Activated naive CD4-positive, alpha-beta T cell treated with anti-CD3 and anti-CD28 coated beads, Interleukin-2, amount 10 ng/mL, durations not matched to agents 7 days and 5 days (primary cell): ENCODE data around the gene PRSS38.

Experiments
- CTCF ChIA-PET: fragments of 350-600 bp; sonication (Branson Sonifier 250); formaldehyde crosslinking; loops from one replicate; lab custom pipeline; 2021; ENCODE audit warnings: antibody characterized with exemption; lab: Charles Lee
- DNase-seq: peaks from one replicate; pipeline ENCODE4 v3.0.0-alpha.2; 2020
- H3K27ac Mint-ChIP-seq: one replicate; pipeline ENCODE4 v1.8.0; 2021; ENCODE audit warnings: mild to moderate bottlenecking, moderate library complexity, mixed read lengths
- H3K27me3 Mint-ChIP-seq: one replicate; pipeline ENCODE4 v1.8.0; 2021; ENCODE audit warnings: mild to moderate bottlenecking, mixed read lengths
- H3K36me3 Mint-ChIP-seq: one replicate; pipeline ENCODE4 v1.8.0; 2021; ENCODE audit warnings: mixed read lengths
- H3K4me1 Mint-ChIP-seq: one replicate; pipeline ENCODE4 v1.8.0; 2021; ENCODE audit warnings: mixed read lengths
- H3K4me3 Mint-ChIP-seq: one replicate; pipeline ENCODE4 v1.8.0; 2021; ENCODE audit warnings: mild to moderate bottlenecking, moderate library complexity, mixed read lengths
- H3K9me3 Mint-ChIP-seq: one replicate; pipeline ENCODE4 v1.8.0; 2021; ENCODE audit warnings: mixed read lengths

The PRSS38 gene

DNA sequence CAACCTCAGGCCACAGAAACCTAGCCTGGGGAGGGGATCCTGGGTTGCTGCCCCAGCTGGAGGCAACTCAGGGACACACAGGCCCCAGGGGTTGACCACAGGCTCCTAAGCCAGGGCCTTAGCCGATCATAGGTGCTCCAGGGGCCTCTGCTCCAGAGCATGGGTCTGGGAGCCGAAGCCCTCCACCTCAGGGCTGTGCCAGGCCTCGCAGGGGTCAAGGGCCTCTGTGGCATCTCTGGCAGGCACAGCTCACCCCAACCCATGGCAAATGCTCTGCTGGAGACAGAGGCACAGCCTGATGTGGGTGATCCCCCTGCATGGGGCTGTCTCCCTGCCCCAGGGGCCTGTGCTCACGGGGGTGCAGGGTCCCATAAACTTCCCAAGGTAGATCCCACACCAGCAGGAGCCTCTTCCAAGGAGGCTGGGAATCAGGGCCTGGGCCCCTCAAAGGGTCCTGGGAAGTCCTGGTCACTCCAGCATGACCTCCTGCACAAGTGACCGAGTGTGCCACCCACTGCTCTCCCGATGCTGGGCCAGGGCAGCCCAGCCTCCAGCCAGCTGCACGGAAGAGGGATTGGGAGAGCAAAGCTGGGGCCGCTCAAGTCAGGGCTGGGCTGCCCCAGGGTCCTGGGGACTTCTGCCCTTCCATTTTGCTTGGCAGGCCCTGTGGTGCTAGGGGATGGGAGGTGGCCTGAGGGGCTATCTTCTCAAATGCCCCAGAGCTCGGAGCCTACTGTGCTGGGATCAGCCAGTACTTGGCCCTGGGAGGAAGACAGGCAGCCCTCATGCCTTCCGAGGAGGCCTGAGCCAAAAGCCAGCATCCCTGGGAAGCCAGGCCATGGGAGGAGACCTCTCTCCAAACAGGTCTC is 22.2 kb upstream of the PRSS38 start:
- H3K4me3 Mint-ChIP-seq: no peak overlapping the region
- CTCF ChIA-PET: no interaction called here
- H3K4me1 Mint-ChIP-seq: peaks cover 6% of the 10 kb centered on the region
- no peaks in the 10 kb centered on the region for H3K36me3 Mint-ChIP-seq
- peaks cover 42% of the 10 kb centered on the region for H3K27me3 Mint-ChIP-seq
- no peaks in the 10 kb centered on the region for H3K9me3 Mint-ChIP-seq
- no peak for DNase-seq
- no peak overlapping the region for H3K27ac Mint-ChIP-seq

DNA sequence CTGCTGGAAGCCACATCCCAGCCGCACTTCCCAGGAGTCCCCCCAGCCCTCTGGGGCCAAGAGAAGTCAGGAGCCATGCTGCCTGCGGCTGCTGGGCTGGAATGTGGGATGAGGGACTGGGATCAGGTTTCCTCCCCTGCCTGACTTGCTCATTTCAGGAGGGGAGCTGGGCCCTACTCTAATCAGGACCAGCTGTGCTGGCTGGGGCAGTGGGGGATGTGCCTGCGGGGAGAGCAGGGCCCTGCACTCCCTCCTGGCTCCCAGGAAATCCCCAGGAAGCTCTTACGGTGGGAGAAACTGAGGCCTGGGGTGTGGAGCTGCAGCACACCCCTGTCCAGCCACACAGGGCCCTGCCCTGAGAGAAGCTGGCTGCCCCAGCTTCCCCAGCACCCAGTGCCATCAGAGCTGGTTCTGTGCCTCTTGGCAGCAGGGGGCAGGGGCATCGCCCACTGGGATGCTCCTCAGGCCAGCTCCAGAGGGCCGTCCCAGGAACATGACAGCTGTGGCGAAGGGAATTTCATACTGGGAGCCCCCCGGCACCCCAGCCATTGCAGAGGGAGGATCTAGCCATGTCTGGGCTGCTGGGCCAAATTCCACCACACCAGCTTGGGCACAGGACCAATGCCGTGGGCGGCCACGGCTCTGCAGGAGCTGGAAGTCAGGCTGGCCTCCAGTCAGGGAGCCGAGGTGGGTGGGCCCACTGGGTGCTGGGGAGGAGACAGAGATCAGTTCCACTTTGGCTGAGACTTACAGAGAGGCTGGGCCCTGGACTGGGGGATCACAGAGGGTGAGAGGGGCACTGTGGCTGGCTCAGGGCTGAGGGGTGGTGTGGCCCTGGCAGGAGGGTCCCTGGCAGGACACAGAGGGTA is 21.3 kb upstream of the PRSS38 start:
- Mint-ChIP-seq H3K27ac (no peak overlapping the region), H3K4me3 (no peak overlapping the region), H3K27me3 (peaks cover 35% of the 10 kb centered on the region), H3K9me3 (no peaks in the 10 kb centered on the region), H3K36me3 (no peaks in the 10 kb centered on the region), H3K4me1 (peaks cover 4% of the 10 kb centered on the region)
- DNase-seq: no peak
- CTCF ChIA-PET: no interaction called here

DNA sequence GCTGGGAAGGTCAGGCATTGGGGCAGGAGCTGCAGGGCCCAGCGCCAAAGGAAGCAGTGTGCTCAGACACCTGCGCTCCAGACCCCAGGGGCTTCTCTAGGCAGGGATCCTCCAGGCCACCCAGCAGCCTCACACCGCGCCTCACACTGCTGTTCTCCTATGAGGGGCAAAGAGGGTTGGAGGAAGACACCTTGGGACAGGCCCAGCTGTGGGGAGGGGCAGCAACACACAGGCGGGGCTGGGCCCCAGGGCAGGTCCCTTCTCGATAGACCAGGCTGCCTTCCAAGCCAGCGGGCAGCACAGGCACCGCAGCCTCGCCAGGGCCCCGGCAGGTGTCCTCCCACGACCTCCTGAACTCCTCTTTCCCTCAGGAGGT is 20.7 kb upstream of the PRSS38 start:
- Mint-ChIP-seq H3K27me3 (peaks cover 35% of the 10 kb centered on the region), H3K4me1 (no peaks in the 10 kb centered on the region), H3K4me3 (no peak overlapping the region), H3K9me3 (no peaks in the 10 kb centered on the region), H3K36me3 (no peaks in the 10 kb centered on the region), H3K27ac (no peak overlapping the region)
- CTCF ChIA-PET: no interaction called here
- DNase-seq: no peak

DNA sequence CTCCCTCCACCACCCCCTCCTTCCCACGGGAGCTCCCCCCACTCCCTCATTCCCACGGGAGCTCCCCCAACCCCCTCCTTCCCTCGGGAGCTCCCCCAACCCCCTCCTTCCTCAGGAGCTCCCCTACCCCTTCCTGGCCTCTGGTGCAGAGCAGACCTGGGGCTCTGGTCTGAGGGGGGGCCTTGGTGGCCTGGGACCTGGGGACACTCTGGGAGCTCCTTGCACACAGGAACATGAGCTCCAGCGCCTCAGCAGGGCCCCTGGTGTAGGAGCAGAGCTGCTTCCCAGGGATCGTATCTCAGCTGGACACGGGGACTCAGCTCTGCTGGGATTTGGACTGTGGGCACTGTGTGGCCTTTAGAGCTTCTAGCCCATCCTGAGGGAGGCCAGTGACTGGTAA is 19.7 kb upstream of the PRSS38 start:
- Mint-ChIP-seq H3K4me3 (no peak overlapping the region), H3K4me1 (no peaks in the 10 kb centered on the region), H3K27me3 (peaks cover 39% of the 10 kb centered on the region), H3K27ac (no peak overlapping the region), H3K36me3 (no peaks in the 10 kb centered on the region), H3K9me3 (no peaks in the 10 kb centered on the region)
- CTCF ChIA-PET: no interaction called here
- no peak for DNase-seq

DNA sequence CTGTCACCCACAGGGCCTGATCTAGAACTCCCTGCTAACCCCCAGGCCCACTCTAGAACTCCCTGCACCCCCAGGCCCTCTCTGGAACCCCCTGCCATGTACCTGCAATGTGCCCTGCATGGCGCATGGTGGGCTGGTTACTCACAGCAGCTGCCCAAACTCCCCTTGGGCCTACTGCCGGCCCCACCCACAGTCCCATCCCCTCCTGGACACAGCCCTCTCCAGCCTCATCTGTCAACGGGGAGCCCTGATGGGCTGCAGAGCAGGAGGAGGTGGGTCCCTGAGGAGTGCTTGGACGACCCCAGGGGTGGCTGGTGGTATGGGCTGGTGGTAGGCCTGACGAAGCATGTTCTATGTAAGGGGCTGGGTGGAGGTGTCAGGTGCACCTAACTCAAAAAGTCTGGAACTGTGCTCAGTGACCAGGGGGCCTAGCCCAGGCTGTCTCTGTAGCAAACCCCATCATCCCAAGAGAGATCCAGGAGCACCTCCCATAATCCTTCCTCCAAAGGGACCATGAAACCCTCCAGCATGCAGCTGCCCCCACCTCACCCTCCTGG is 19.0 kb upstream of the PRSS38 start:
- no peaks in the 10 kb centered on the region for H3K36me3 Mint-ChIP-seq
- DNase-seq: no peak
- peaks cover 35% of the 10 kb centered on the region for H3K27me3 Mint-ChIP-seq
- no peak overlapping the region for H3K27ac Mint-ChIP-seq
- no peak overlapping the region for H3K4me3 Mint-ChIP-seq
- H3K4me1 Mint-ChIP-seq: no peaks in the 10 kb centered on the region
- CTCF ChIA-PET: no interaction called here
- no peaks in the 10 kb centered on the region for H3K9me3 Mint-ChIP-seq

DNA sequence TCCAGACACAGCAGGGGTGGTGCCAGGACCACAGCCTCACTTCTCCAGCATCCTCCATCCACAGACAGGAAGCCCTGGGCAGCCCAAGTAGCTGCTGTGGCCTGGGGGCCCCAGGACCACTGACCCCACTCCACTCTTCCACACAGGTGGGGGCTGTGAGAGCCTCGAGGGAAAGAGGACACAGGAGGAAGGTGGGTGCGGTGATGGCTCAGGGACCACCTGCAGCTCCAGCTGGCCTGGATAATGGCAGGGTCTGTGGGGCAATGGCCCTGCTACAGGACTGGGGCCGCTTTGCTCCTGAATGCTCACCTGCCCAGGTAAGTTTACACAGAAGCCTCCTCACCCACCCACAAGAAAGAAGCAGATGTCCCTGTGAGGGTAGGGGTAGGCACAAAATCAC is 18.3 kb upstream of the PRSS38 start:
- H3K27ac Mint-ChIP-seq: no peak overlapping the region
- H3K4me3 Mint-ChIP-seq: no peak overlapping the region
- CTCF ChIA-PET: no interaction called here
- H3K36me3 Mint-ChIP-seq: no peaks in the 10 kb centered on the region
- no peaks in the 10 kb centered on the region for H3K4me1 Mint-ChIP-seq
- peaks cover 42% of the 10 kb centered on the region for H3K27me3 Mint-ChIP-seq
- no peak for DNase-seq
- no peaks in the 10 kb centered on the region for H3K9me3 Mint-ChIP-seq

DNA sequence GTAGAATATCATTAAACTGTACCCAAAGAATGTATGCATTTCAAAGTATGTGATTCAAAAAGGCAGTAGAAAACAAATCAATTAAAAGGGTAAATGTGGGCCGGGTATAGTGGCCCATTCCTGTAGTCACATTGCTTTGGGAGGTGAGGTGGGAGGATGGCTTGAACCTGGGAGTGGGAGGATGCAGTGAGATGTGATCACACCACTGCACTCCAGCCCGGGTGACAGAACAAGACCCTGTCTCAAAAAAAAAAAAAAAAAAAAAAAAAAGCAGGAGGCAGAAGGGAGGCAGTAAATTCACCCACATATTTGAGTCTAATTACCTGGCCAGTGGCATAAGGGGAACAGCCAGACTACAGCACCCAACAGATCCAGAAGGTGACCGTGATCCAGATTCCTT is 17.9 kb upstream of the PRSS38 start:
- no peaks in the 10 kb centered on the region for H3K4me1 Mint-ChIP-seq
- CTCF ChIA-PET: no interaction called here
- H3K4me3 Mint-ChIP-seq: no peak overlapping the region

DNA sequence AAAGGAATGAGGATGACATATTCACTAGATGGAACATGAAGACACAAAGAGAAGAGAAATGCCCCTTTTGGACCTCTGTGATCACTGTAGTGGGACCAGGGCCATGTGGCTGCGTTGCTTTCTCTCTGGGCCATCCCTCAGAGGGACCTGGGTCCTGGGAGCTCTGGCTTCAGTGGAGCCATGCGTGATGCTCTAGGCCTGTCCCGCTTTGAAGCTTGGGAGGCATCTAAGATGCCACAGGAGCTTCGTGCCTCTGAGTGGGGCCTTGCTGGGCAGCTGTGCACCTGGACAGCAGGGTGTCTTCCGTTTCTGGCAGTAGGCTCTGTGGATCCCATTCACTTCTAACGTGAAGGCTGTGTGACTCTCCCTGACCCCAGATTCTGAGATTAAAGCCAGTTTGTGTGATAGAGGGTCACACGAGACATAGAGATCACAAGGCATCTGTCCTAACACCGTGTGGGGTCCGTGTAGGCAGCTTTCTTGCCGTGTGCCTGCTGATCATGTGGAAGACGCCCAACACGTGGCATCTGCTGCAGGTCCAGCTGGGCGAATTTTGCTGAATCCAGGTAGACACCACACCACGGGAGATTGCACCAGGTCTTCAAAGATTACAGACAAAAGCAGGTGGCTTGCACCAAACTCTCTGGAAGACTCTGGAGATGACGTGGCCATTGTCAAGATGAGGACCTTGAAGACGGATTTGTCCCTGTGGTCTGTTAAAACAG is 17.2 kb upstream of the PRSS38 start:
- no peak overlapping the region for H3K27ac Mint-ChIP-seq
- CTCF ChIA-PET: no interaction called here
- DNase-seq: no peak
- peaks cover 47% of the 10 kb centered on the region for H3K27me3 Mint-ChIP-seq
- no peak overlapping the region for H3K4me3 Mint-ChIP-seq
- no peaks in the 10 kb centered on the region for H3K36me3 Mint-ChIP-seq
- H3K4me1 Mint-ChIP-seq: no peaks in the 10 kb centered on the region
- H3K9me3 Mint-ChIP-seq: no peaks in the 10 kb centered on the region

More for the DNA sequence above, 17.9 kb upstream of the PRSS38 start:
- H3K27me3 Mint-ChIP-seq: peaks cover 42% of the 10 kb centered on the region
- no peaks in the 10 kb centered on the region for H3K9me3 Mint-ChIP-seq
- no peak overlapping the region for H3K27ac Mint-ChIP-seq
- no peaks in the 10 kb centered on the region for H3K36me3 Mint-ChIP-seq
- DNase-seq: no peak

DNA sequence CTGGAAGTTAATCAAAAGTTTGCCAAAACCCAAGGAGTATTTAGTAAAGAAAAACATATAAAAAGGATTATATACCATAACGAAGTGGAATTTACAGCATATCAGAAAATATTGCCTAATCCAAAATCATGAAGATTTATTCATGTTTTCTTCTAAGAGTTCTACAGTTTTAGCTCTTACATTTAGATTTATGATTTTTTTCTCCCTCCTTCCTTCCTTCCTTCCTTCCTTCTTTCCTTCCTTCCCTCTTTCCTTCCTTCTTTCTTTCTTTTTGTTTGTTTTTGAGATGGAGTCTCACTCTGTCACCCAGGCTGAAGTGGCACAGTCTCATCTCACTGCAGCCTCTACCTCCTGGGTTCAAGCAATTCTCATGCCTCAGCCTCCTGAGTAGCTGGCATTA is 15.7 kb upstream of the PRSS38 start:
- Mint-ChIP-seq H3K36me3 (no peaks in the 10 kb centered on the region), H3K27ac (no peak overlapping the region), H3K4me3 (no peak overlapping the region), H3K9me3 (no peaks in the 10 kb centered on the region), H3K27me3 (peaks cover 45% of the 10 kb centered on the region), H3K4me1 (no peaks in the 10 kb centered on the region)
- CTCF ChIA-PET: no interaction called here
- no peak for DNase-seq

DNA sequence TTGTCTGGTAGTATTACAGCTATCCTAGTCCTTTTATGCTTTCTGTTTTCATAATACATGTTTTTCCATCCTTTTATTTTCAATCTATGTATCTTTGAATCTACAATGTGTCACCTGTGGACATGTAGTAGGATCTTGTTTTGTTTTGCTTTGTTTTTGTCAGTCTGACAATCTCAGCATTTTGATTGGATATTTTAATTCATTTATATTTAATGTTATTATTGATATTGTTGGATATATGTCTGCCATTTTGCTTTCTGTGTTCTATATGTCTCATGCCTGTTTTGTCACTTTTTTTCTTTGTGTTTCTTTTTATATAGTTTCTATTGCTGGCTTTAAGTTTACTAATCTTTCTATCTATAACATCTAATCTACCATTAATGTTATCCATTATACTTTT is 11.5 kb upstream of the PRSS38 start:
- H3K36me3 Mint-ChIP-seq: peaks cover 1% of the 10 kb centered on the region
- peaks cover 6% of the 10 kb centered on the region for H3K4me1 Mint-ChIP-seq
- CTCF ChIA-PET: no interaction called here
- DNase-seq: no peak
- peaks cover 5% of the 10 kb centered on the region for H3K9me3 Mint-ChIP-seq
- no peak overlapping the region for H3K27ac Mint-ChIP-seq
- peaks cover 36% of the 10 kb centered on the region for H3K27me3 Mint-ChIP-seq
- H3K4me3 Mint-ChIP-seq: no peak overlapping the region

DNA sequence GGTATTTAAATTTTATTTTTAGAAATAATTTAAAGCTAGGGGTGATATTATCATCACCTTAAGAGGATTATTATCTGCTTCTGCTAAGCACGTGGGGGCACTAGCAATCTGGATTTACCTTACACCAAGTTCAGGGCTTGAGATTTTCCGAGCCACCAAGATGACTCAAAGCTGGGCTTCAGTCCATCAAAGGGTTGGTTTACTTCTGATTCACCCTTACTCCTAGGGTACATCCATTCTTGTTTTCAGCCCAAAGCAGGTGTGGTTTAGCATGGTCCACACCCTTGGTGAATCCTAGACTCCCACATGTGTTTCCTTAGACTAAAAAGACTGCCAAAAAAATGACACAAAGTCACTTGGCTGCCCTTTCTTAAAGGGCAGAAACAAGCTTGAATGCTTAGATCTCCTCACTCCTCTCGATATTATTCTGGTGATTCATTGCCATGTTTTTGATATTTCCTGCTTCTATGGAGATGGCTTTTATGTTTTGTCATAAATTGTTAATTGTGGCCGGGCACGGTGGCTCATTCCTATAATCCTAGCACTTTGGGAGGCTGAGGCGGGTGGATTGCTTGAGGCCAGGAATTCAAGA is 9.8 kb upstream of the PRSS38 start:
- DNase-seq: no peak
- H3K4me3 Mint-ChIP-seq: no peak overlapping the region
- H3K9me3 Mint-ChIP-seq: peaks cover 9% of the 10 kb centered on the region
- peaks cover 9% of the 10 kb centered on the region for H3K4me1 Mint-ChIP-seq
- H3K27me3 Mint-ChIP-seq: peaks cover 29% of the 10 kb centered on the region
- no peak overlapping the region for H3K27ac Mint-ChIP-seq
- CTCF ChIA-PET: no interaction called here
- peaks cover 1% of the 10 kb centered on the region for H3K36me3 Mint-ChIP-seq

DNA sequence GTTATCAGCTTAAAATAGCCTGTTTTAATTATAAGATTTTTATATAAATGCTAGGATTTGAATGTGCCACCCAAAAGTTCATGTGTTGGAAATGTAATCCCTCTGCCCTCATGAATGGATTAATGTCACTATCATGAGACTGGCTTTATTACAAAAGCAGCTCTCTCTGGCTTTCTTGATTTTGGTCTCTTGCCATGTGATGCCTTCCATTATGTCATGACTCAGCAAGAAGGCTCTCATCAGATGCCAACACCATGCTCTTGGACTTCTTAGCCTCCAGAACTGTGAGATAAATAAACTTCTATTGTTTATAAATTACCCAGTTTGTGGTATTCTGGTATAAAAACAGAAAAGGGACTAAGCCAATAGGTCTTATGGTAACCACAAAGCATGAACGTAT is 6.9 kb upstream of the PRSS38 start:
- Mint-ChIP-seq H3K36me3 (peaks cover 1% of the 10 kb centered on the region), H3K4me1 (peaks cover 9% of the 10 kb centered on the region), H3K27me3 (peaks cover 15% of the 10 kb centered on the region), H3K27ac (no peak overlapping the region), H3K4me3 (no peak overlapping the region), H3K9me3 (peaks cover 21% of the 10 kb centered on the region)
- CTCF ChIA-PET: no interaction called here
- DNase-seq: no peak

DNA sequence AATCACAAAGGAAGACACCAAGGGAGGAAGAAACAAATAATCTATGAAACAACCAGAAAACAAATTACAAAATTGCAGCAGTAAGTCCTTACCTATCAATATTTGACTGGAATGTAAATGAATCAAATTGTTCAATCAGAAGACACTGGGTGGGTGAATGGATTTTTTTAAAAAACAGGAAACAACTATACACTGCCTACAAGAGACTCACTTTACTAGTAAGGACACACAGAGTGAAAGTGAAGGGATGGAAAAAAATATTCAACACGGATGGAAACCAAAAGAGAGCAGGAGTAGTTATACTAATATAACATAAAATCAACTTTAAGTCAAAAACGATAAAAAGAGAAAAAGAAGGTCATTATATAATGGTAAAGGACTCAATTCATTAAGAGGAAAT is 6.4 kb upstream of the PRSS38 start:
- Mint-ChIP-seq H3K27ac (no peak overlapping the region), H3K4me1 (peaks cover 9% of the 10 kb centered on the region), H3K36me3 (peaks cover 1% of the 10 kb centered on the region), H3K27me3 (peaks cover 15% of the 10 kb centered on the region), H3K4me3 (no peak overlapping the region), H3K9me3 (peaks cover 26% of the 10 kb centered on the region)
- CTCF ChIA-PET: no interaction called here
- DNase-seq: no peak

DNA sequence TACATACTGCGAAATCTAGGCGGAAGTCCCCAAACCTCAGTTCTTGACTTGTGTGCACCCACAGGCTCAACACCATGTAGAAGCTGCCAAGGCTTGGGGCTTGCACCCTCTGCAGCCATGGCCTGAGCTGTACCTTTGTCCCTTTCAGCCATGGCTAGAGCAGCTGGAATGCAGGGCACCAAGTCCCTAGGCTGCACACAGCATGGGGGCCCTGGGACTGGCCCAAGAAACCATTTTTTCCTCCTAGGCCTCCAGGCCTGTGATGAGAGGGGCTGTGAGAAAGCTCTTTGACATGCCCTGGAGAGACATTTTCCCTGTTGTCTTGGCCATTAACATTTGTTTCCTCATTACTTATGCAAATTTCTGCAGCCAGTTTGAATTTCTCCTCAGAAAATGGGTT is 1.5 kb upstream of the PRSS38 start:
- H3K9me3 Mint-ChIP-seq: peaks cover 36% of the 10 kb centered on the region
- CTCF ChIA-PET: no interaction called here
- H3K27ac Mint-ChIP-seq: no peak overlapping the region
- peaks cover 5% of the 10 kb centered on the region for H3K27me3 Mint-ChIP-seq
- peaks cover 2% of the 10 kb centered on the region for H3K4me1 Mint-ChIP-seq
- peaks cover 5% of the 10 kb centered on the region for H3K36me3 Mint-ChIP-seq
- H3K4me3 Mint-ChIP-seq: no peak overlapping the region
- no peak for DNase-seq
